Effector memory CD8-positive, alpha-beta T cell (primary cell): ENCODE measurements around the gene GTF2IRD1.
A peak's percentile ranks its signal among the peaks of the same experiment; 100 is the strongest.
"Not testable (repeated sequence)": the region's sequence is repeated elsewhere in the genome, so short reads cannot be mapped to it uniquely, and the experiment has no call there.

ENCODE experiments used
- ATAC-seq: fragments of 150-1000 bp; cut with Tn5 transposase; replicated peaks from 2 replicates; pipeline ENCODE4 v1.10.0; 2021; ENCODE audit warnings: mild to moderate bottlenecking, moderate library complexity
- DNase-seq, 3 experiments: peaks; one replicate each; pipeline ENCODE4 v3.0.0; 2021
- H3K27ac Mint-ChIP-seq, 2 donors: one replicate each; pipeline ENCODE4 v1.8.0; 2022; ENCODE audit warnings: mild to moderate bottlenecking in 2 of 2, mixed read lengths in 2 of 2, moderate library complexity in 2 of 2
- H3K27me3 Mint-ChIP-seq, 2 donors: one replicate each; pipeline ENCODE4 v1.8.0; 2022; ENCODE audit warnings: mixed read lengths in 2 of 2
- H3K36me3 Mint-ChIP-seq: one replicate; pipeline ENCODE4 v1.8.0; 2022; ENCODE audit warnings: mild to moderate bottlenecking, moderate library complexity, mixed read lengths; ENCODE audit not compliant: insufficient read depth
- H3K4me1 Mint-ChIP-seq, 2 donors: one replicate each; pipeline ENCODE4 v1.8.0; 2022; ENCODE audit warnings: low read depth in 2 of 2, mixed read lengths in 2 of 2
- H3K4me3 Mint-ChIP-seq, 2 donors: one replicate each; pipeline ENCODE4 v1.8.0; 2022; ENCODE audit warnings: mild to moderate bottlenecking in 2 of 2, mixed read lengths in 2 of 2, moderate library complexity in 2 of 2
- H3K9me3 Mint-ChIP-seq, 2 donors: one replicate each; pipeline ENCODE4 v1.8.0; 2022; ENCODE audit warnings: mixed read lengths in 2 of 2
- total RNA-seq, 9 experiments: gene quantifications; one replicate each; lab custom pipeline; 2026; lab: John Stamatoyannopoulos, UW

GTF2IRD1 gene, protein sequence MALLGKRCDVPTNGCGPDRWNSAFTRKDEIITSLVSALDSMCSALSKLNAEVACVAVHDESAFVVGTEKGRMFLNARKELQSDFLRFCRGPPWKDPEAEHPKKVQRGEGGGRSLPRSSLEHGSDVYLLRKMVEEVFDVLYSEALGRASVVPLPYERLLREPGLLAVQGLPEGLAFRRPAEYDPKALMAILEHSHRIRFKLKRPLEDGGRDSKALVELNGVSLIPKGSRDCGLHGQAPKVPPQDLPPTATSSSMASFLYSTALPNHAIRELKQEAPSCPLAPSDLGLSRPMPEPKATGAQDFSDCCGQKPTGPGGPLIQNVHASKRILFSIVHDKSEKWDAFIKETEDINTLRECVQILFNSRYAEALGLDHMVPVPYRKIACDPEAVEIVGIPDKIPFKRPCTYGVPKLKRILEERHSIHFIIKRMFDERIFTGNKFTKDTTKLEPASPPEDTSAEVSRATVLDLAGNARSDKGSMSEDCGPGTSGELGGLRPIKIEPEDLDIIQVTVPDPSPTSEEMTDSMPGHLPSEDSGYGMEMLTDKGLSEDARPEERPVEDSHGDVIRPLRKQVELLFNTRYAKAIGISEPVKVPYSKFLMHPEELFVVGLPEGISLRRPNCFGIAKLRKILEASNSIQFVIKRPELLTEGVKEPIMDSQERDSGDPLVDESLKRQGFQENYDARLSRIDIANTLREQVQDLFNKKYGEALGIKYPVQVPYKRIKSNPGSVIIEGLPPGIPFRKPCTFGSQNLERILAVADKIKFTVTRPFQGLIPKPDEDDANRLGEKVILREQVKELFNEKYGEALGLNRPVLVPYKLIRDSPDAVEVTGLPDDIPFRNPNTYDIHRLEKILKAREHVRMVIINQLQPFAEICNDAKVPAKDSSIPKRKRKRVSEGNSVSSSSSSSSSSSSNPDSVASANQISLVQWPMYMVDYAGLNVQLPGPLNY
- total RNA-seq, result 0 to 32.6 (median 6.0) reads per million in 9 experiments

DNA sequence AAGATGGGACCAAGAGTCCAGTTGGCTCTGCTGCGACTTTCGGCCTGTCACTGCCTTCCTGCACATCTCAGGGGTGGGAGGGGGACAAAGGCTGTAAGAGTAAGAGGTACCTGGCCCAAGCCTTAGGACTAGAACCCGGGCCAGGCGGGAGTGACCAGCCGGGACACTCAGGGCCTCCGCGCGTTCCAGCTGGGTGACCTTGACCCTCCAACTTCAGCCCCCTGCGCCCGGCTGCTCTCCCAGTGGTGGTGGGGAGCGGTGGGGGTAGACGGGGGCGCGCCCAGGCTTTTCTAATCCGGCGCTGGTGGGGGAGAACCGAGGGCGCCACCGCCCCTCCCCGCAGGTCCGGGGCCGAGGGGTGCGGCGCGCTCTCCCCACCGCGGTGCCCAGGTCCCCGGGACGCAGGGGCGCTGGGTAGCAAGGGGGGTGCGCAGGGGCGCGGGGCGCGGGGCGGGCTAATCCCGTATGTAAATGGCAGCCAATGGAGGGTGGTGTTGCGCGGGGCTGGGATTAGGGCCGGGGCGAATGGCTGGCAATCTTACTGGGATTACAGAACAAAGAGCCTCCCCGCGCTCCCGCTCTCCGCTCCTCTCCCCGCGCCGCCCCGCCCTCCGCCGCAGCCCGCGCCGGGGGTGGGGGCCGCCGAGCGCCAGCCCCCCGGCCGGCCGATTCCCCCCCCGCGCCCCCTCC, at the start of gene GTF2IRD1:
GTF2IRD1 (plus strand) TSS at position 585 of the 690 bp plus-strand sequence. CDS start 54,175 bp downstream, outside the sequence.
- Mint-ChIP-seq H3K36me3 (peaks cover 4% of the 10 kb centered on the region), H3K27me3 (peaks cover 24 to 28% of the 10 kb centered on the region in 2 donors), H3K4me1 (peaks cover 13 to 15% of the 10 kb centered on the region in 2 donors), H3K9me3 (no peaks in the 10 kb centered on the region), H3K4me3 (peak within 1 kb of the TSS; percentile 72 to 86), H3K27ac (peak within 1 kb of the TSS in 1 of 2 donors; percentile 93)
- ATAC-seq, result peak; percentile 16
- DNase-seq, result peak in 1 of 3 experiments; percentile 5

DNA sequence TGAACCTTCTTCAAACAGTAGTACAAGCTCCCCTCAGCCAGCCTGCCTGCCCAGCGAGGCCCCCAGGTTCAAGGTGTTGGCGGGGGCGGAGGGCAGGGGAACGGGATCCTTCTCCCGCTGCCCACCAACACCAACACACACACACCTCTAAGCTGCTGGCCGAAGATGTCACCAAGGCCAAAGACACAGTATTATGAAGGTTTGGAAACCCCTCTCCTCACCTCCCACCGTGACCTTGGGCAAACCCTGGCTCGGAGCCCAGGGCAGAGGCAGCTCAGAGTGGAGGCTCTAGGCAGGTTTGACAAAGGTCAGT, 49.4 kb upstream of the GTF2IRD1 start:
- peaks cover 0 to 3% of the 10 kb centered on the region in 2 donors for H3K4me1 Mint-ChIP-seq
- H3K27me3 Mint-ChIP-seq, result no peaks in the 10 kb centered on the region
- peaks cover 3% of the 10 kb centered on the region for H3K36me3 Mint-ChIP-seq
- H3K4me3 Mint-ChIP-seq, result no peak overlapping the region
- DNase-seq (no peak), ATAC-seq (no peak)
- H3K27ac Mint-ChIP-seq, result no peak overlapping the region
- H3K9me3 Mint-ChIP-seq, result no peaks in the 10 kb centered on the region

DNA sequence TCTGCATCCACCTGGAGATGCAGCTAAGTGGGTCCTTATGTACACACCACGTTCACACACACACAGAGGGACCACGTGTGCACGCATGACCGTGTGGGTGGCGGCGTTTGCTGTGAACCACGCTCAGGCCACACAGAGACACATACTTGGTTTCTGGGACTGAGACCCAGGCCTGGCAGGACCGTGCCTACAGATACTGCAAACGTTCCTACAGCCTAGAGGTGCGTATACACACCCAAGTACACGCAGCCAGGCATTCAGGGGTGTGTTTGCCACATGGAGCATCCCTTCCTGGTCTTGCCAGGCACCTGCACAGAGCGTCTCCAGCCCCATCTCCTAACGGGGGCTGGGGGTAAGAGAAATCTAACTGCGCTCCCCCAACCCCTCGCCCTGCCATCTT, 49.0 kb upstream of the GTF2IRD1 start:
- peaks cover 3% of the 10 kb centered on the region for H3K36me3 Mint-ChIP-seq
- no peaks in the 10 kb centered on the region for H3K9me3 Mint-ChIP-seq
- no peak overlapping the region for H3K4me3 Mint-ChIP-seq
- DNase-seq (no peak), ATAC-seq (no peak)
- H3K4me1 Mint-ChIP-seq, result peaks cover 0 to 3% of the 10 kb centered on the region in 2 donors
- H3K27me3 Mint-ChIP-seq, result no peaks in the 10 kb centered on the region
- no peak overlapping the region for H3K27ac Mint-ChIP-seq

DNA sequence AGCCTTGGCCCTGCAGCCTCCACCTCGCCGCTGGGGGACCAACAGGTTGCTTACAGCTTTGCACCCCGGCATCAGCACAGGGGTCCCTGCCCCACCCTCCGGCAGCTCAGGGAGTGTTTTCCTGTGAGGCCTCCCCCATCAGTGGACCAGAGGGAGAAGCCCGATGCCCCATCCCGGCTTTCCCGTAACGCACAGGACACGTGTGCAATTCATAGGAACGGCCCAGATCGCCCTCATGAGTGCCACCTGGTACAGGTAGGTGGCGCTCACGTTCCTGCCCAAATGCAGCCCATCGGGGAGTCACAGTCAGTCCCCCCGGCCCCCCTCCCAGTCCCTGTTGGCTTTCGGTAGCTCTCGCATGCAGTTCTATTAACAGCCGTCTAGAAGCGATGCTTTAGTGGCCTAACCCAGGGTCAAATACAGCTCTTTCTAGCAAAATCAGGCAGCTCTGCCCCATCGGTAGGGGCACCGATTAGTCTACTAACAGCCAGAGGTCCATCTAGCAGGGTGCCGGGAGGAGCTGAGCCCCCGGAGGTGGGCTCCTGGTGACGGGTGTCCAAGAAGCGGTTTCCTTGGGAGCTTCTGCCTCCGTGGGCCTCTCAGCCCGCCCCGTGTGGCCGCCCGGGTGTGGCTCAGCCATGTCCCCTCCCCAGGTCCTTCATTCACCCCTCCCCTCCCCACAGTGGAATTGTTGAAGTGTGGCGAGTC, 48.4 kb upstream of the GTF2IRD1 start:
- Mint-ChIP-seq H3K4me1 (peaks cover 0 to 3% of the 10 kb centered on the region in 2 donors), H3K27me3 (no peaks in the 10 kb centered on the region), H3K4me3 (no peak overlapping the region), H3K36me3 (peaks cover 3% of the 10 kb centered on the region), H3K9me3 (no peaks in the 10 kb centered on the region), H3K27ac (no peak overlapping the region)
- ATAC-seq, result no peak
- no peak for DNase-seq

DNA sequence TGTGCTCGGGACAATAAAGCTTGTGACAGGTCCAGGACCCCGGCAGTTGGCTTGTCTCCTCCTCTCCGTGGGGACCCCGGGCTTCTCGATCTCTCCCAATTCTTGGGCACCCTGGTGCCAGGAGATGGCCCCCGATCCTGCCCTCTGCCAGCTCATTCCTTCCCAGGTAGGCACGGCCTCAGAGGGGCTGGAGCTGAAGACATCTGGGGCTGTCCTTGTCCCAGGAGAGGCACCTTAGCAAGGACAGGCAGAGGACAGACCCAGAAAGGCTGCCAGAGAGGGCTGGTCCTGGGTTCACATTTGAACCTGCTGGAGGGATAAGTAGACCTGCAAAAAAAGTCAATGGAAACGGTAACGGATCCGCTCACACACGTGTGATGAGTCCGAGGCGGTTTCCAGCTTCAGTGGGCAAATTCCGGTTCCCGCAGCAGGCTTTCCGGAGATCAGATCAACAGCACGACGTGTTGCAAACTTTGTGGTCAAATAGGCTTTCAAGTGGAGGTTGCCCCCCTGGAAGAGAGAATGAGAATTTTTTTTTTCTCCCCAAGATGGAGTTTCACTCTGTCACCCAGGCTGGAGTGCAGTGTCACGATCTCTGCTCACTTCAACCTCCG, 47.7 kb upstream of the GTF2IRD1 start:
- Mint-ChIP-seq H3K36me3 (peaks cover 3% of the 10 kb centered on the region), H3K4me3 (no peak overlapping the region), H3K4me1 (peaks cover 0 to 3% of the 10 kb centered on the region in 2 donors), H3K27ac (no peak overlapping the region), H3K9me3 (no peaks in the 10 kb centered on the region), H3K27me3 (no peaks in the 10 kb centered on the region)
- DNase-seq, result no peak
- ATAC-seq, result no peak

DNA sequence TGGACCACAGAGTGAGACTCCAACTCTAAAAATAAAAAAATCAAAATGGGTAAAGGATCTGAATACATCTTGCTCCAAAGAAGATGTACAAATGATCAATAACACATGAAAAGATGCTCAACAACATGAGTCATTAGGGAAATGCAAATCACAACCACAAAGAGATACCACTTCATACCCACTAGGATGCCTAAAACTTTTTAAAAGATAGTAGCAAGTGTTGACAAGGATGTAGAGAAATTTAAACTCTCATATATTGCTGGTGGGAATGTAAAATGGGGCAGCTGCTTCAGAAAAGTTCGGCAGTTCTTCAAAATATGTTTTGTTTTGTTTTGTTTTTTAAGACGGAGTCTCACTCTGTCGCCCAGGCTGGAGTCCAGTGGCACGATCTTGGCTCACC, 45.7 kb upstream of the GTF2IRD1 start:
- peaks cover 3% of the 10 kb centered on the region for H3K36me3 Mint-ChIP-seq
- no peaks in the 10 kb centered on the region for H3K9me3 Mint-ChIP-seq
- no peaks in the 10 kb centered on the region for H3K4me1 Mint-ChIP-seq
- H3K4me3 Mint-ChIP-seq, result no peak overlapping the region
- no peak overlapping the region for H3K27ac Mint-ChIP-seq
- ATAC-seq (no peak), DNase-seq (no peak)
- no peaks in the 10 kb centered on the region for H3K27me3 Mint-ChIP-seq

DNA sequence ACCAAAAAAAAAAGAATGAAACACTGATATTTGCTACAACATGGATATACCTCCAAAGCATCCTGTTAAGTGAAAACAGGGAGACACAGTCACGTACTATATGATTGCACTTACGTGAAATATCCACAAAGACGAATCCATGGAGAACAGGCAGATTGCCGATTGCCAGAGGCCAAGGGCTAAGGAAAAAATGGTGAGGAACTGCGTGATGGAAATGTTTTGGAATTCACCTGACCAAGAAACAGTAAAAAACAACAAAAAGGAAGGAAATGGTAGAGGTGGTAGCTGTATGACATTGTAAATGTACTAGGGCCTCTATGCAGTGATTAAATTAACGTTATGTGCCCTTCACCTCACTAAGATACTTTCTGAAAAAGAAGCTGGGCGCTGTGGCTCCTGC, 44.1 kb upstream of the GTF2IRD1 start:
- H3K4me3 Mint-ChIP-seq, result no peak overlapping the region
- no peaks in the 10 kb centered on the region for H3K4me1 Mint-ChIP-seq
- no peak for ATAC-seq

DNA sequence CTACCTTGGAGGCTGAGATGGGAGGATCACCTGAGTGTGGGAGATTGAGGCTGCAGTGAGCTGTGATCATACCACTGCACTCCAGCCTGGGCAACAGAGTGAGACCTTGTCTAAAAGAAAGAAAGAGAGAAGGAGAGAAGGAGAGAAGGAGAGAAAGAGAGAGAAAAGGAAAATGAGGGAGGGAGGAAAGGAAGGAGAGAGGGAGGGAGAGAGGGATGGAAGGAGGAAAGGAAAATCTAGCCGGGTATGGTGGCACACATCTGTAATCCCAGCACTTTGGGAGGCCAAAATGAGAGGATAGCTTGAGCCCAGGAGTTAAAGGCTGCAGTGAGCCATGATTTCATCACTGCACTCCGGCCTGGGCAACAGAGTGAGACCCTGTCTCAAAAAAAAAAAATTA, 42.9 kb upstream of the GTF2IRD1 start:
- Mint-ChIP-seq H3K4me3 (no peak overlapping the region), H3K9me3 (no peaks in the 10 kb centered on the region), H3K36me3 (no peaks in the 10 kb centered on the region), H3K27ac (no peak overlapping the region), H3K4me1 (no peaks in the 10 kb centered on the region), H3K27me3 (no peaks in the 10 kb centered on the region)
- ATAC-seq, result no peak
- DNase-seq, result no peak

More for the DNA sequence above, 44.1 kb upstream of the GTF2IRD1 start:
- no peaks in the 10 kb centered on the region for H3K27me3 Mint-ChIP-seq
- H3K36me3 Mint-ChIP-seq, result no peaks in the 10 kb centered on the region
- H3K9me3 Mint-ChIP-seq, result no peaks in the 10 kb centered on the region
- no peak overlapping the region for H3K27ac Mint-ChIP-seq
- no peak for DNase-seq

DNA sequence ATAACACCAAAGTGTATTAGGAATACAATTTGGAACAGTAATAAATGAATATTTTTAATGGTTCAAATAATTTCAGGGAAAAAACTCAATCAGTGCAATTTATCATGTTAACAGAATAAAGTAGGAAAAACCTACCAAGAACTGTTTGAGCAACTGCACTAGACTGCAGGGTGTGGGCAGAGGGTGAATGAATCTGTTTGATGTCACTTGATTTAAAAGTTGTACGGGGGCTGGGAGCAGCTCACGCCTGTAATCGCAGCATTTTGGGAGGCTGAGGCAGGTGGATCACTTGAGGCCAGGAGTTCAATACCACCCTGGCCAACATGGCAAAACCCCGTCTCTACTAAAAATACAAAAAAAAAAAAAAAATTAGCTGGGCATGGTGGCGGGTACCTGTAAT, 42.1 kb upstream of the GTF2IRD1 start:
- H3K27ac Mint-ChIP-seq, H3K4me3 Mint-ChIP-seq, H3K36me3 Mint-ChIP-seq, H3K27me3 Mint-ChIP-seq, H3K4me1 Mint-ChIP-seq, ATAC-seq, H3K9me3 Mint-ChIP-seq, DNase-seq: not testable (repeated sequence)

DNA sequence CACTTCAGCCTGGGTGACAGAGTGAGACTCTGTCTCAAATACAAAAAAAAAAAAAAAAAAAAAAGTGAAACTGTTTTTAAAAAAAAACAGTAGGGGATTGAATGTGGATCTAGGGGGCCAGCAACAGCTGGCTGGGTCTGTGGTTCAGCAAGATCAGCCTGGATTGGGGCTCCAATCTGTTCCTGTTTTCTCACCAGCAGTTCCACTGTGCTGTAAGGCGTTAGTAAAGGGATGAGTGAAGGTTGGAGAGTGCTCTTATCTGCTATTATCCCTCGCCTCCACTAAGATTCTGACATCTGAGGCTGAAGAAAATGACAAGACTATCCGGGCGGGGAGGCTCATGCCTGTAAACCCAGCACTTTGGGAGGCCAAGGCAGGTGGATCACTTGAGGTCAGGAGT, 41.6 kb upstream of the GTF2IRD1 start:
- no peak overlapping the region for H3K27ac Mint-ChIP-seq
- H3K4me1 Mint-ChIP-seq, result no peaks in the 10 kb centered on the region
- no peaks in the 10 kb centered on the region for H3K36me3 Mint-ChIP-seq

DNA sequence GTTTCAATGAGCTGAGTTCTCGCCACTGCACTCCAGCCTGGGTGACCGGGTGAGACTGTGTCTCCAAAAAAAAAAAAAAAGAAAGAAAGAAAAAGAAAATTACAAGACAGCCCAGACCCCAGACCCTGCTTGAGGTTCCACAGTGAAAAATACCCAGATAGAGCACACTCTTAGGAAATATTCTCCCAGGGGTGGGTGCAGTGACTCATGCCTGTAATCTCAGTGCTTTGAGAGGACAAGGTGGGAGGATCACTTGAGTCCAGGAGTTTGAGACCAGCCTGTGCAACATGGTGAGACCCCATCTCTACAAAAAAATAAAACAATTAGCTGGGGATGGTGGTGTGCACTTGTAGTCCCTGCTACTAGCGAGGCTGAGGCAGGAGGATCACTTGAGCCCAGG, 41.1 kb upstream of the GTF2IRD1 start:
- H3K27me3 Mint-ChIP-seq, result no peaks in the 10 kb centered on the region
- no peak overlapping the region for H3K27ac Mint-ChIP-seq
- no peaks in the 10 kb centered on the region for H3K9me3 Mint-ChIP-seq
- DNase-seq (no peak), ATAC-seq (no peak)
- no peaks in the 10 kb centered on the region for H3K4me1 Mint-ChIP-seq
- H3K4me3 Mint-ChIP-seq, result no peak overlapping the region
- no peaks in the 10 kb centered on the region for H3K36me3 Mint-ChIP-seq

More for the DNA sequence above, 41.6 kb upstream of the GTF2IRD1 start:
- Mint-ChIP-seq H3K27me3 (no peaks in the 10 kb centered on the region), H3K9me3 (no peaks in the 10 kb centered on the region), H3K4me3 (no peak overlapping the region)
- DNase-seq, result no peak
- ATAC-seq, result no peak

DNA sequence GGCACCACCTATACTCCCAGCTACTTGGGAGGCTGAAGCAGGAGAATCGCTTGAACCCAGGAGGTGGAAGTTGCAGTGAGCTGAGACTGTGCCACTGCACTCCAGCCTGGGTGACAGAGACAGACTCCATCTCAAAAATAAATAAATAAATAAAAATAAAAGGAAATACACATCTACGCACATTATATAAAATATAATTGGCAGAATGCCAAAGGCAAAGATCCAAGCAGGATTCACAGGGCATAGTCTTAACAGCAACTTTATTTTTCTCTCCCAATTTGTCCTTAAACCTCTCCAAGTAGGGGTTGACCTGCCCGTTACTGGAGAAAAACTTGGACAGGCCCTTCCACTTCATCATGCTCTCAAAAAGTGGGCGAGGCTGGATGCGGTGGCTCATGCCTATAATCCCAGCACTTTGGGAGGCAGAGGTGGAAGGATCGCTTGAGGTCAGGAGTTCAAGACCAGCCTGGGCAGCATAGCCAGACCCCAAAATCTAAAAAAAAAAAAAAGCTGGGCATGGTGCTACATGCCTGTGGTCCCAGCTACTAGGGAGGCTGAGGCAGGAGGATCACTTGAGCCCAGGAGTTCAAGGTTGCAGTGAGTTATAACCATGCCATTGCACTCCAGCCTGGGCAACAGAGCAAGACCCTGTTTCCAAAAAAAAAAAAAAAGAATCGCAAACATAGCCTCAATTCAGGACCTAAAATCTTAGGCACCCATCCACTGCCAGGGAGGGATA, 38.9 kb upstream of the GTF2IRD1 start:
- not testable (repeated sequence) for DNase-seq, H3K27me3 Mint-ChIP-seq, H3K9me3 Mint-ChIP-seq, H3K36me3 Mint-ChIP-seq, H3K4me3 Mint-ChIP-seq, H3K27ac Mint-ChIP-seq, H3K4me1 Mint-ChIP-seq, ATAC-seq
